ENCODE measurements around the gene CACNA1A. TPM values are rescaled to one million over a fixed set of nuclear protein-coding genes. Genes with fewer than 3 reads are reported as not detected.

CACNA1A gene
- total RNA-seq, 1 experiment from 2014 or later: not detected

GRCh38 chr19:13300421-13301030, 205.8 kb downstream of the CACNA1A start:
- no peaks in the 10 kb centered on the region for H3K9me3 Mint-ChIP-seq (ENCODE audit: unreplicated experiment)
- intact Hi-C loops (cut with micrococcal nuclease): no loop called here
- no peak for DNase-seq (ENCODE audit: unreplicated experiment)
- no peaks in the 10 kb centered on the region for H3K4me1 Mint-ChIP-seq (ENCODE audit: insufficient read depth, unreplicated experiment)
- no TSS peak for BruUV-seq (replicated peaks)
- H3K27ac Mint-ChIP-seq (ENCODE audit: low read depth, unreplicated experiment): no peak overlapping the region
- no peaks in the 10 kb centered on the region for H3K36me3 Mint-ChIP-seq (ENCODE audit: insufficient read depth, unreplicated experiment)
- no peak for TF ChIP-seq CTCF (IDR thresholded peaks at IDR 0.05; ENCODE audit: unreplicated experiment)
- no peak overlapping the region for H3K4me3 Mint-ChIP-seq (ENCODE audit: unreplicated experiment)
- POLR2A ChIA-PET: no interaction called here
- CTCF ChIA-PET: interaction anchor here (0.6 kb wide), 1 partner anchor 335 kb away, joined by 3 read pairs; no protein-coding TSS in a partner anchor
- H3K27me3 Mint-ChIP-seq (ENCODE audit: insufficient read depth, unreplicated experiment): peaks cover 57% of the 10 kb centered on the region

DNA sequence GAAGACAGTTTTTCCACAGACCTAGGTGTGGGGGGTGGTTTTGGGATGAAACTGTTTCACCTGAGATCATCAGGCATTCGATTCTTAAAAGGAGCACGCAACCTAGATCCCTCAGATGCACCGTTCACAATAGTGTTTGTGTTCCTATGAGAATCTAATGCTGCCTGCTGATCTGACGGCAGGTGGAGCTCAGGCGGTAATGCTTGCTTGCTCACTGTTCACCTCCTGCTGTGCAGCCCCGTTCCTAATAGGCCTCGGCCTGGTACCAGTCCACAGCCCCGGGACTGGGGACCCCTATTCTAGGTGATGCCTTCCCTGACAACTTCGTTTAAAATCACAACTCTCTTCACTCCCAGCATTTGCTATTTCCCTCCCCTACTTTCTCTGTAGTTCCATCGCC, 206.4 kb downstream of the CACNA1A start:
- DNase-seq (ENCODE audit: unreplicated experiment): no peak
- TF ChIP-seq CTCF (IDR thresholded peaks at IDR 0.05; ENCODE audit: unreplicated experiment): no peak
- Mint-ChIP-seq H3K27ac (ENCODE audit: low read depth, unreplicated experiment) (no peak overlapping the region), H3K4me3 (ENCODE audit: unreplicated experiment) (no peak overlapping the region), H3K9me3 (ENCODE audit: unreplicated experiment) (no peaks in the 10 kb centered on the region), H3K4me1 (ENCODE audit: insufficient read depth, unreplicated experiment) (no peaks in the 10 kb centered on the region), H3K27me3 (ENCODE audit: insufficient read depth, unreplicated experiment) (peaks cover 51% of the 10 kb centered on the region), H3K36me3 (ENCODE audit: insufficient read depth, unreplicated experiment) (no peaks in the 10 kb centered on the region)
- POLR2A ChIA-PET: no interaction called here
- CTCF ChIA-PET: interaction anchor here (0.6 kb wide), 1 partner anchor 335 kb away, joined by 3 read pairs; no protein-coding TSS in a partner anchor
- BruUV-seq (replicated peaks): no TSS peak
- intact Hi-C loops (cut with micrococcal nuclease): no loop called here

DNA sequence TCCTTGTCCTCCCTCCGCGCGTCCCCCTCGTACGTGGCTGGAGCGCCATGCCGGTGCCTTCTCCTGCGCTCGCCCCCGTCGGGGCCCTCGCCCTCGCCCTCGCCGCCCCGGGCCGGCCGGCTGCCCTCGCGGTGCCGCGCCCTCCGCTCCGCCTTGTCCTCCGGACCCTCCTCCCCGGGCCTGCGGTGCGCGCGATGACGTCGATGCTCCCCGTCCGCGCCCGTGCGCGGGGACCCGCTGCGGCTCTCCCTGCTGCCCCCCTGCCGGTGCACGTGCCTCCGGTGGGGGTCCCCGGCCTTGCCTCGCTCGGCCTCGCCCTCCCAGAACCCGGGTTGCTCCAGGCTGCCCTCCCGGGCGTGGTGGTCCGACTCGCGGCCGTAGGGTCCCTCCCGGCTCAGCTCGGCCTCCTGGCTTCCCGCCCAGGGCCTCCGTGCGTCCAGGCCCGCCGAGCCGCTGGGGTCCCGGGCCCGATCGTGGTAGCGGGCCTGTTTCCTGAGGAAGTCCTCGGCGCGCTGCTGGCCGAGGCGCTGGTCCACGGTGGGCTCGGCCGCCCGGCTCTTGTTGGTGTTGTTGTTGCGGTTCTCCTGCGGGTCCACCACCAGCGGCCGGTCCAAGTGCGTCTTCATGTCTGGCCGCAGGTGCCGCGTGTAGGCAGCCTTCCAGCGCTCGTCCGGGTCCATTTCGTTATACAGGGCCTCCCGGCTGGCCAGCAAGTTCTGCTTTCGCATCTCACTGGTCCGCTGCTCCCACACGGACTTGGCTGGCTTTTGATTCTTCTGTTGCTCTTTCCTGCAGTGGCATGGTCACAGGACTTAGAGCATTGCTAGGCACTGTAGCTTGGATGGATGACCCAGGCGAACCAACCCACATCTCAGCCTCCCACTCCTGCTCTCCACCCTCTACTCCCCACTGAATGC, 207.5 kb downstream of the CACNA1A start:
- H3K27ac Mint-ChIP-seq (ENCODE audit: low read depth, unreplicated experiment): no peak overlapping the region
- POLR2A ChIA-PET: no interaction called here
- H3K4me1 Mint-ChIP-seq (ENCODE audit: insufficient read depth, unreplicated experiment): no peaks in the 10 kb centered on the region
- TF ChIP-seq CTCF (IDR thresholded peaks at IDR 0.05; ENCODE audit: unreplicated experiment): no peak
- DNase-seq (ENCODE audit: unreplicated experiment): no peak
- no peak overlapping the region for H3K4me3 Mint-ChIP-seq (ENCODE audit: unreplicated experiment)
- H3K36me3 Mint-ChIP-seq (ENCODE audit: insufficient read depth, unreplicated experiment): no peaks in the 10 kb centered on the region
- no TSS peak for BruUV-seq (replicated peaks)
- peaks cover 40% of the 10 kb centered on the region for H3K27me3 Mint-ChIP-seq (ENCODE audit: insufficient read depth, unreplicated experiment)
- CTCF ChIA-PET: no interaction called here
- H3K9me3 Mint-ChIP-seq (ENCODE audit: unreplicated experiment): no peaks in the 10 kb centered on the region
- intact Hi-C loops (cut with micrococcal nuclease): no loop called here

DNA sequence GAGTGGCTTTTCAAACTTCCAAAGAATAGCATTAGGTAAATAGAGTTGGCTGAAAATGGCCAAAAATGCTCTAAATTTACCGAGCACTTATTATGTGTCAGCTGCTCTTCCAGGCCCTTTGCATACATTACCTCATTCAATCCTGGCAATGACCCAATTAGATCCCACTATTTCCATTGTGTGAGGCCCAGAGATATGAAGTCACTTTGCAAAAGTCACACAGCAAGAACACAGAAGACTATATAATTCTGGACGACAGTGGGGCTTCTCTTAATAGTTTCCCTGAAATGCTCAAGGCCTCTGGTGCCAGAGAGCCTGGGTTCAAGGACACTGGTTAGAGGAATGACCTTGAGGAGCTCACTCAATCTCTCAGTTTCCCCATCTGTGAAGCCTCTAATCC, 209.3 kb downstream of the CACNA1A start:
- POLR2A ChIA-PET: interaction anchor here (0.6 kb wide), 1 partner anchor 219 kb away, joined by 3 read pairs; no protein-coding TSS in a partner anchor
- H3K36me3 Mint-ChIP-seq (ENCODE audit: insufficient read depth, unreplicated experiment): no peaks in the 10 kb centered on the region
- no peak for DNase-seq (ENCODE audit: unreplicated experiment)
- no peaks in the 10 kb centered on the region for H3K9me3 Mint-ChIP-seq (ENCODE audit: unreplicated experiment)
- CTCF ChIA-PET: no interaction called here
- H3K4me3 Mint-ChIP-seq (ENCODE audit: unreplicated experiment): no peak overlapping the region
- intact Hi-C loops (cut with micrococcal nuclease): no loop called here
- peaks cover 26% of the 10 kb centered on the region for H3K27me3 Mint-ChIP-seq (ENCODE audit: insufficient read depth, unreplicated experiment)
- H3K27ac Mint-ChIP-seq (ENCODE audit: low read depth, unreplicated experiment): no peak overlapping the region
- no TSS peak for BruUV-seq (replicated peaks)
- no peak for TF ChIP-seq CTCF (IDR thresholded peaks at IDR 0.05; ENCODE audit: unreplicated experiment)
- H3K4me1 Mint-ChIP-seq (ENCODE audit: insufficient read depth, unreplicated experiment): no peaks in the 10 kb centered on the region

Measured in MCF 10A (cell line).